GM18502 (cell line): ENCODE data around the gene APOB.

Experiments used
- ATAC-seq: cut with Tn5 transposase; IDR thresholded peaks from one replicate; pipeline ENCODE4 v1.9.1; 2021; ENCODE audit warnings: mild to moderate bottlenecking; ENCODE audit not compliant: unreplicated experiment, poor library complexity

Gene APOB

DNA sequence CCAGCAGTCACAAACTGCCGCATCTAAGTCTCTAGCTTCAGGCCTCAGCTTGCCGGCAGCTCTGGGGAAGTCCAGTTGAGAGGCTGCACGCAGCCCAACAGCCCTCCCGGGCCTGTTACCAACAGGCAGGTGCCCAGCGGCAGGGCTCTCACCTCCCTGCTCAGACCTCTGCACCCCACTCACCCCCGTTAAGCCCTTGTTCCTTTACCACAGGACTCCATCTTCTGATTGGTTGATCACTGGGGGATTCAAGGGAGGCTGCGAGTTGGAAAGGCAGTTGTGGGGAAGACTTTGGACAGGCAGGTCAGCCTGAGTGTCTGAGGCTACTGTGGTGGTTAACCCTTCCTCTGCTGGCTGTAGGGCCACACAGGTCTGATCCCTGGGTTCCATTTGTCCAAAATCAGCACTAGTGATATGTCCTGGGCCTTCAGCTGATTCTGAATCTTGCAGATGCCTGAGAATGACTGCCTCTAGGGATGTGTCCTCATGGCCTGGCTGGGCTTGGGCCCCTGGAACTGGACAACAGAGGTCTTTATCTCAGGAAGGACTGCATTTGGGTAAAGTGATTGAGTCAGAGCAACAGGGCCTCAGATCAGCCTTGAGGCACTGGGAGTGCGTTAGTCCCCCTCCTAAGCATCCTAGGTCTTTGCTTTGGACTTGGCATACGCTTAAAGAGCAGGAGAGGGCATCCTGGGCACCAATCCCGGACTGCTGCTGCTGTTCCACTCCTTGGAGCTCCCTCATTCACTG is 88.4 kb downstream of the APOB start:
- ATAC-seq, result no peak

DNA sequence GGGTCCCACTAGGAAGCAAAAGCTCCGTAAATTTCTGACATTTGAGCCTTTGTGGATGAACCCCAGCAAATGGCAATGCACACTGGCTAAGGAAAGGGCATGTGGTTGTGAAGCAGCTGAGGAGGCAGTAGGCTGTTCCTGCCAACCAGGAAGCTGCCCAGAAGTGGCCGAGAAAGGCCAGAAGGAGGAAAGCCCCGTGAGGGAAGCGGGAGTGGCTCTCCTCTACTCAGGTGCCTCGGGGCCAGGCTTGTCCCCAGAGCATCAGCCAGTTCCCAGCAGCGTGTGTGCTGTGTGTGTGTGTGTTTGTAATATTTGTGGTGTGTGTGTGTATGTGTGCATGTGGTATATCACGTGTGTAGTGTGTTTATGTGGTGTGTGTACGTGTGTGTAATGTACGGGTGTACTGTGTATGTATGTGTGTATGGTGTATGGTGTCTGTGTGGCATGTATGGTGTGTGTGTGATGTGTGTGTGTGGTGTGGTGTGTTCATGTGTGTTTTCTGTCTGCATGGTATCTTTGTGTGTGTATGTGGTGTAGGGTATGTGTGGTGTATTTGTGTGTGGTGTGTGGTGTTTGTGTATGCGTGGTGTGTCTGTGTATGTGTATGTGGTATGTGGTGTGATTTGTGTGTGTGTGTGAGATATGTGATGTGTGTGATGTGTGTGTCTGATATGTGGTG is 90.6 kb downstream of the APOB start:
- no peak for ATAC-seq
